Activated naive CD4-positive, alpha-beta T cell (primary cell): ENCODE measurements around the gene RASSF5.
"Not testable (repeated sequence)": the region's sequence is repeated elsewhere in the genome, so short reads cannot be mapped to it uniquely, and the experiment has no call there.

ENCODE experiments used
- DNase-seq, 4 experiments: peaks; one replicate each; lab custom pipeline; 2025; lab: John Stamatoyannopoulos, UW

RASSF5 gene

DNA sequence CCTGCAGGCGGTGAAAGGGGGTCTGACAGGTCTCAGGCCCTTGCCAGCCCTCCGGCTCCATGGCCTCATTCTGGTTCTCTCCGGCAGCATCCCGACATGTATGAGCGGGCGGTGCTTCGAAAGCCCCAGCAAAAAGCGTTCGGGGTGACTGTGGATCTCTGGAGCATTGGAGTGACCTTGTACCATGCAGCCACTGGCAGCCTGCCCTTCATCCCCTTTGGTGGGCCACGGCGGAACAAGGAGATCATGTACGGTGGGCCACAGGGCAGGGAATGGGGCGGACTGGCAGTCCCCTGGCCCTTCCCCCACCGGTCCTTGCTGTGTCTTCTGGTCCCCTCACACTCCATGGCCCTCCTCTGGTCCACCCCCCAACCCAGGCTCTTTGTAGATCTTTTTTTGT lies 30.7 kb upstream of the RASSF5 start:
- DNase-seq = no peak

GRCh38 chr1:206477110-206477509 lies 30.2 kb upstream of the RASSF5 start:
- no peak for DNase-seq

DNA sequence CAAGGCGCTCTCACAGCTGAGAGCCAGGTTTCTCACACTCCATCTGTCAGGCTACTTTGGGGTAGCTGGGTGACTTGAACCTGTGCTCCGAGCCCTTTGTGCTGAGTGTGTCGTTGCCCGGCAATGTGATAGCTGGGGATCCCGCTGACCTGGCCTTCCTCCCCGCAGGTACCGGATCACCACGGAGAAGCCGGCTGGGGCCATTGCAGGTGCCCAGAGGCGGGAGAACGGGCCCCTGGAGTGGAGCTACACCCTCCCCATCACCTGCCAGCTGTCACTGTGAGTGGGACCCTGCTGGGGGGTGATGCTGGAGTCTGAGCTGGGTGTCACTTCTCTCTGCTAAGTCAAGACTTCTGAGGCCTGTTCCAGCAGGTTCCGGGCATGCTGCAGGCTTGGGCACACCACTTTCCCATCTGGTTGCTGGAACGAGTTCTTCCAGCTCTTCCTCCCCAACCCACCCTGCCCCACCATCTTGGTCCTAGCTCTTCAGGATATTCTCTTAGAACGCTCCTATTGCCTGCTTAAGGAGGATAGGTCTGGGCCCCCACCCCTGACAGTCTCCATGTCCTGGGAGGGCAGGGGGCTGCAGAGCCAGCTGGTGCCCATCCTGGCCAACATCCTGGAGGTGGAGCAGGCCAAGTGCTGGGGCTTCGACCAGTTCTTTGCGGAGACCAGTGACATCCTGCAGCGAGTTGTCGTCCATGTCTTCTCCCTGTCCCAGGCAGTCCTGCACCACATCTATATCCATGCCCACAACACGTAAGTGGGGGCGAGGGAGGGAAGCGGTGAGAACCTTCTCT lies 29.6 kb upstream of the RASSF5 start:
- DNase-seq = no peak

GRCh38 chr1:206478746-206479145 lies 28.6 kb upstream of the RASSF5 start:
- no peak for DNase-seq

GRCh38 chr1:206479183-206480125 lies 27.9 kb upstream of the RASSF5 start:
- peak in 3 of 4 experiments; percentile 28 to 46 (median 34) for DNase-seq

- no peak for DNase-seq
Observed at GRCh38 chr1:206480211-206480610, 27.1 kb upstream of the RASSF5 start.

DNA sequence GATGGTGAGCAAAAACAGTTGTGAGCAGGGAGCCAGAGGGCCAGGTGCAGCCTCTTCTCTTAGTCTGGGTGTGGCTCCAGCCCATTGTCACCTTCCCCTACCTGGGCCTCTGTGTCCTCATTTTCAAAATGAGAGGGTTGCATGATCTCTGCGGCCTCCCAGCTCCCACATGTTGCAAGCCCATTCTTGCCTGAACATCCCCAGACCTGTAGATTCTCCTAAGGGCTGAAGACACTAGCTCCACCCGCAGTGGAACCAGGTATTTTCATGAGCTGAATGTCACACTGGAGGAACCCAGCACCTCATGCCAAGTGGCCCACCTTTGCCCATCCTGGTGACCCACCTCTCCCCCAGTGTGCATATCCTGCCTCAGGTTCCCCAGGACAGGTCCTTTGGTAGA lies 24.7 kb upstream of the RASSF5 start:
- no peak for DNase-seq

GRCh38 chr1:206483864-206484263 lies 23.5 kb upstream of the RASSF5 start:
- not testable (repeated sequence) for DNase-seq

DNA sequence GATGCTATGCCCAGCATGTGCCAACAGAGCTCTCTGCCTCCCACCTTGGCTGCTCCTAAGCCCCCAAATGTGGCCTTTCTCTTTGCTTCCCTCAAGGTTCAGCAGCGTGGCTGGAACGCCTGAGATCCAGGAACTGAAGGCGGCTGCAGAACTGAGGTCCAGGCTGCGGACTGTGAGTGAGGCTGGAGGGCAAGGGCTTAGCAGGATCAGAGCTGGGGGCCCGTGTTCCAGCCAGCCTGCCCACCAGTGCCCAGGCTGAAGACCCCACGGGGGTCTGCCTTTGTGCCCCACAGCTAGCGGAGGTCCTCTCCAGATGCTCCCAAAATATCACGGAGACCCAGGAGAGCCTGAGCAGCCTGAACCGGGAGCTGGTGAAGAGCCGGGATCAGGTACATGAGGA lies 22.4 kb upstream of the RASSF5 start:
- no peak for DNase-seq

DNA sequence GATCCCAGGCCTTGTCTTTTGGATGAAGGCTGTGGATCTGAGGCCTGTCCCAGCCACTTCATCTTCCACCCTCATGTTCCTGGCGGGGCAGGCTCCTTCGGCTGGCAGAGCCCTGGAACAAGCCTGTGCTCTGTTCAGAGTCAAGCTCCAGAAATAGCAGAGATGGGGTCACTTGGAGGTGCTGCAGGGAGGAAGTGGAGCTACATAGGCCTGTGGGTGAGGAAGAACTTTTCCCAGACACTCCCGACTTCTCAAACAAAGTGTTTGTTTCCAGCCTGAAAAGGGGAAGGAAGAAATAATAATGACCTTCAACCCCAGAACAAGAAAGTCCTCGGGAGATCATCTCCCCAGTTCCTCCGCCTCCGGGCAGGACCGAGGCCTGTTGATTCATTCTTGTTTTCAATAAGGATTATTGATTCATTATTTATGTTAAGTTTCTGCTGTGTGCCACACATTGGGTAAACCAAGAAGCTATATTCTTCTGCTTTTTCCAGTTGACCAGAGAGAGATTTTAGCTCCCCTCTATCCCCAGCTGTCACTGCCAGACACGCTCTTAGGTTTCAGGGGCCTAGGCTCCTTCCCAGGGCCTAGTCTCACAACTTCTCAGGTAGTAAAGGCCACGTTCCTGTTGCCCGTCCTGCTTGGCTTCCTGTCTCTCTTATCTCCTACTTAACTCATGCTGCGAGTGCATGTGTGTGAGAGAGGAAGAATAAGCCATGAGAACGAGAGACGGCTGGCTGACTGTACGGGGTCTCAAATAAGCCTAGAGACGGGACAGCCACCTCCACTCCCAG lies 20.1 kb upstream of the RASSF5 start:
- DNase-seq = no peak

GRCh38 chr1:206487970-206488369 lies 19.4 kb upstream of the RASSF5 start:
- no peak for DNase-seq

DNA sequence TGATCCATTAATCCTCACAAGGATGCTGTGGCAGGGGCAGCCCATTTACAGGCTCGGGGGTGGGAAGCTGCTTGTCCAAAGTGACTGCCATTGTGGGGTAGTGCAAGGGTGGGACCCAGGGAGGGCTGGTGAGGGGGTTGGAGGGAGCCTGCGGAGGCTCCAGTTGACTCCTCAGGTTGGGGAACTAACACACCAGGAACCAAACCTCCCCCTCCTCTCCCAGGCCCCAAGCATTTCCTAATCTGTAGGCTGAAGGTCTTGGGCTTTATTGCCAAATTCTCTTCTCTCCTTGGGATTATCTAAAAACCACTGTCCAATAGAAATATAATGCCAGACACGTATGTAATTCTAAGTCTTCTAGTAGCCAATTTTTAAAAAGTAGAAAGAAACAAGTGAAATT lies 18.9 kb upstream of the RASSF5 start:
- DNase-seq = no peak

GRCh38 chr1:206489980-206490770 lies 17.2 kb upstream of the RASSF5 start:
- peak; percentile 40 to 70 (median 58) for DNase-seq

DNA sequence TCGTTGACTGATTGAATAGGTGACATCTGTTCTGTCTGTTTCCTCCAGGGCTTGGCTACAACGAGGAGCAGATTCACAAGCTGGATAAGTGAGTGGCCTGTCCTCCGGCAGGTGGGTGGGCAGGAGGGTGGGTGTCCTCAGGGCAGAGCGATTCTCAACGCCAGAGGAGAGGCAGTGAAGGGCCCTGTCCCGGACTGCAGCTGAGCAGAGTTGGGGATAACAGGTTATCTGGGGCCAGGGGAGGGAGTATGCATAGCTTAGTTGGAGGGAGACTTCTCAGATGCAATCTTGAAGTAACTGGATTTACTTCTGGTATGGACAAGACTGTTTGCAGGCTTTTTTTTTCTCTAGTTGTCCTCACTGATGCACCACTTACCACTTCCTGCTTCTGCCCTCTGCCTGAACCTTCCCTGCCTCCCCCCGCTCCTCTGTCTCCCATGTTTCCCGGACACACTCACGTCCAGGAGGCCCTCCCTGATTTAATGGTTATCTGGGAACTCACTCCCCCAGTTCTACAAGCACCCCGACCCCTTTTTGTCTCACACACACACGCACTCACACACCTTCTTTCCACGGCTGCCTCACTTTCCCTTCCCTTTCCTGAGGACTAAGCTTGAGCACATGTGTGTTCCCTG lies 16.4 kb upstream of the RASSF5 start:
- DNase-seq = no peak

GRCh38 chr1:206491616-206492015 lies 15.7 kb upstream of the RASSF5 start:
- no peak for DNase-seq

DNA sequence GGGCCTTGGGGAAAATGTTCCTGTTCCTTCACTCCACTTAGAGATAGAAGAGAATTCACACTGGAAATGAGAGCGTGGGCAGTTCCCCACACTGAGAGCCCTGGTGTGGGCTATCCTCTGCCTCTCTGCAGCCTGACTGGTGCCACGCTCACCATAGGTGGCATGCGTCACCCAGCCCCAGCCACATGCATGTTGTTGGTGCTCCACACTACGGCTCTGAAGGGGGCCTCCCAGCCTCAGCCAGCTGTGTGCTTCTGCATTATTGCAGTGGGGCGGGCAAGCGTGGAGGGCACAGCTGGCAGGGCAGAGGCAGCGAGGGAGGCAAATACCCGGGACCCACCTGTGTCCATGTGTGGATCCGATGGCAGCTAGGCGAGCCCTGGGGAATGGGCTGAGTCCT lies 14.7 kb upstream of the RASSF5 start:
- no peak for DNase-seq

GRCh38 chr1:206493279-206493678 lies 14.1 kb upstream of the RASSF5 start:
- no peak for DNase-seq

DNA sequence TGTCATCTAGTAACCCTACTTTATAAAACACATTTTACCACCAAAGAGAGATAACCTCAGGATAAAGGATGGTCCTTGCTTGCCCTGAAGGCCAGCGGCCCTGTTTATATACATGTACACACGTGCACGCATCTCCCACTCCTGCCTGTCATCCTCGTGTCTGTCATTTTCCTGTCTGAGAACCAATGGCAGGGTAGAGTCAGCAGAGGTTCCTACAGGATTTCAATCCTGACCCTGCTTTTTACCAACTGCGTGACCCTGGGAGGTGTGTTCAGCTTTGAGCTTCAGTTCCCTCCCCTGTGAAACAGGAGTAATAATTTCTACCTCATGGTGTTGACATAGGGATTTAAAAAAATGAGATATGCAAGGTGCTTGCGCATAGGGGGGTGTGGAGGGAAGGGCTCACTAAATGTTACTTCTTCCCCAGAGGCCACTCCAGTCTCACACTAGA lies 12.3 kb upstream of the RASSF5 start:
- DNase-seq = no peak

DNA sequence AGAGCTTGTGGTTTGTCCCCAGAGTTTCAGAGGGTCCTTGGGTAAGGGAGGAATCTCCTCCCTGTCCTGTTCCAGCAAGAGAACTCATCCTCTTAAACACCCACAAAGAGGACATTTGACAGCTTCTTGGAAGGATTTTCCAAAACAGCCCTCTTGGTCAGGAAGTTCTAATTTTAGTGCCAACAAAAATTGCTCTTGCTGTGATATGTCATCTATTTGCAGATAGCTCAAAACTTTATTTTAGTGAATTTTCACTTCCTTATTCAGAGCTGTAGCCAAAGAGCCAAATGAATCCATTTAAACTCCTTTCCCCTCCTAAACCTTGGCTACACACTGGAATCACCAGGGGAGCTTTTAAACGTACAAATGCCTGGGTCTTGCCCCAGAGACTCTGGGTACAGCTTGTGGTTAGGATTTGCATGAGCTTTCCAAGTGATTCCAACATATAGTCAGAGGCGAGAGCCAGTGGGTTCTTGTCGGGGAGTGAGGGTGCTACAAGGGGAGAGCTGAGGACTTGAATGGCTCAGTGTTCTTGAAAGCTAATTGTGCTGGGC lies 11.8 kb upstream of the RASSF5 start:
- DNase-seq = no peak

GRCh38 chr1:206496131-206496793 lies 11.1 kb upstream of the RASSF5 start:
- DNase-seq = no peak
